HG03103 (cell line): ENCODE measurements around the gene OSBPL10.
"Not testable (repeated sequence)": the region's sequence is repeated elsewhere in the genome, so short reads cannot be mapped to it uniquely, and the experiment has no call there.

Experiments
- ATAC-seq: cut with Tn5 transposase; IDR thresholded peaks from one replicate; pipeline ENCODE4 v1.9.1; 2021; ENCODE audit warnings: low read depth; ENCODE audit not compliant: unreplicated experiment

OSBPL10 gene

GRCh38 chr3:31862666-31863279 lies 118.3 kb downstream of the OSBPL10 start:
- ATAC-seq, result no peak

- ATAC-seq, result no peak
Measured at GRCh38 chr3:31861826-31862225, 119.2 kb downstream of the OSBPL10 start.

- not testable (repeated sequence) for ATAC-seq
Measured at GRCh38 chr3:31860642-31861041, 120.4 kb downstream of the OSBPL10 start.

GRCh38 chr3:31859245-31859644 lies 121.8 kb downstream of the OSBPL10 start:
- no peak for ATAC-seq

- no peak for ATAC-seq
Measured at GRCh38 chr3:31858439-31858838, 122.6 kb downstream of the OSBPL10 start.

- ATAC-seq, result no peak
Measured at GRCh38 chr3:31853580-31853979, 127.5 kb downstream of the OSBPL10 start.

GRCh38 chr3:31851278-31851677 lies 129.8 kb downstream of the OSBPL10 start:
- no peak for ATAC-seq

GRCh38 chr3:31848911-31849310 lies 132.2 kb downstream of the OSBPL10 start:
- no peak for ATAC-seq

GRCh38 chr3:31848163-31848818 lies 132.8 kb downstream of the OSBPL10 start:
- no peak for ATAC-seq

- no peak for ATAC-seq
Measured at GRCh38 chr3:31847760-31848159, 133.3 kb downstream of the OSBPL10 start.

- no peak for ATAC-seq
Measured at GRCh38 chr3:31841515-31841914, 139.5 kb downstream of the OSBPL10 start.

- no peak for ATAC-seq
Measured at GRCh38 chr3:31840252-31840651, 140.8 kb downstream of the OSBPL10 start.

- no peak for ATAC-seq
Measured at GRCh38 chr3:31839144-31839917, 141.7 kb downstream of the OSBPL10 start.

- no peak for ATAC-seq
Measured at GRCh38 chr3:31836131-31837075, 144.7 kb downstream of the OSBPL10 start.

- ATAC-seq, result no peak
Measured at GRCh38 chr3:31833391-31834190, 147.5 kb downstream of the OSBPL10 start.

- no peak for ATAC-seq
Measured at GRCh38 chr3:31832551-31832950, 148.5 kb downstream of the OSBPL10 start.

- no peak for ATAC-seq
Measured at GRCh38 chr3:31831591-31831990, 149.5 kb downstream of the OSBPL10 start.

- ATAC-seq, result no peak
Measured at GRCh38 chr3:31829826-31830426, 151.1 kb downstream of the OSBPL10 start.

- no peak for ATAC-seq
Measured at GRCh38 chr3:31829010-31829409, 152.1 kb downstream of the OSBPL10 start.
